Nephron progenitor cell (in vitro differentiated cells): ENCODE measurements around the gene GSTM4.

Experiments used
- DNase-seq: peaks from one replicate; pipeline ENCODE4 v3.0.0; 2021
- H3K27ac Mint-ChIP-seq: 2 replicates; pipeline ENCODE4 v1.8.0; 2021; ENCODE audit warnings: mild to moderate bottlenecking, moderate library complexity, mixed read lengths
- H3K27me3 Mint-ChIP-seq: 2 replicates; pipeline ENCODE4 v1.8.0; 2021; ENCODE audit warnings: mild to moderate bottlenecking, low read depth, mixed read lengths; ENCODE audit not compliant: poor library complexity
- H3K36me3 Mint-ChIP-seq: 2 replicates; pipeline ENCODE4 v1.8.0; 2021; ENCODE audit warnings: low read depth, mixed read lengths
- H3K4me1 Mint-ChIP-seq: 2 replicates; pipeline ENCODE4 v1.8.0; 2021; ENCODE audit warnings: mixed read lengths
- H3K4me3 Mint-ChIP-seq: 2 replicates; pipeline ENCODE4 v1.8.0; 2021; ENCODE audit warnings: mild to moderate bottlenecking, moderate library complexity, mixed read lengths
- H3K9me3 Mint-ChIP-seq: 2 replicates; pipeline ENCODE4 v1.8.0; 2021; ENCODE audit warnings: mild to moderate bottlenecking, moderate library complexity, mixed read lengths
- CTCF ChIP-seq: fragments of 200-600 bp; sonication (generic); IDR thresholded peaks from 2 replicates; pipeline ENCODE4 v1.5.0; 2021; ENCODE audit warnings: antibody characterized with exemption

The GSTM4 gene

GRCh38 chr1:109615879-109616278 lies 40.0 kb upstream of the GSTM4 start:
- Mint-ChIP-seq H3K27ac (peak overlapping the region; percentile 9), H3K9me3 (no peaks in the 10 kb centered on the region), H3K4me3 (no peak overlapping the region), H3K4me1 (peaks cover 72% of the 10 kb centered on the region), H3K27me3 (peaks cover 8% of the 10 kb centered on the region), H3K36me3 (no peaks in the 10 kb centered on the region)
- DNase-seq, result no peak
- no peak for TF ChIP-seq CTCF

DNA sequence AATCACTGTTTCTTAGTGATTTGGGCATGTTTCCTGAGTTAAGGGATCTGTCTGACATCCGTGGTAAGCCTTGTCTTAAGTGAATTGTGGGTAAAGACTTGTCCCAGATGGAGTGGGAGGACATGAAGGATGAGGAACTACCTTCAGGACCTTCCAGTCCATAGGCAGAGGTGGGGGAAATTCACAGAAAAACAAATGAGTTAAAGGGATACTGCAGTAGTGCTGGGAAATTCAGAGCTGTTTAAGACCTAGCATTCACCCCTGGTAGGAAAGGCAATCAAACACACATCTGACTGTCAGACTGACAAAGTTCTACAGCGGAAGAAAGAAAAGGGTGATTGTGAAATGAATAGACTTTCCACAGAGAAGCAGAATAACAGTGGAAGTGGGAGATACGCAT lies 39.5 kb upstream of the GSTM4 start:
- peak overlapping the region; percentile 0 for H3K4me3 Mint-ChIP-seq
- H3K4me1 Mint-ChIP-seq, result peaks cover 71% of the 10 kb centered on the region
- H3K36me3 Mint-ChIP-seq, result no peaks in the 10 kb centered on the region

DNA sequence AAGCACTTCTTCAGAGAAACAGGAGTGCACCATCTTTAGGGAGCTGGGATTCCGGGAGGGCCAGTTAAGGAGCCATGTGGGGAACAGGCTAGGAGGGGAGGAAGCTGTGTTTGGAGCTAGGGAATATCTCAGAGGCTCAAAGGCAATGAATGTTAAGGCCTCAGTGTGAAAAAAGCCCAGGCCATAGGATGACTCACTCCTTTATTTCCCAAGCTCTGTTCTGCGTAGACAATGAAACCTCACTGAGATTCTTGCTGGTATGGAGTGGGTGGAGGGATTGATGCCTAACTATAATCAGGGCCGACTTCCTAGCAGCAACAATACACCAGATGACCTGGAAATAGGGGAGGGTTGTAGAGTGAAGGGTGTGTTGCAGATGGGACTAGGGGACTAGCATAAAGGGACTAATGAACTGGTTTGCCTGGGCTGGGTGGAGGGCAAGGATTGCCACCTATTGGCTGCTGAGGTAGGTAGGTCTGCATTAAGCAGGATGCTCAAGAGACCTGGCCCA lies 38.6 kb upstream of the GSTM4 start:
- DNase-seq, result no peak
- peak overlapping the region; percentile 60 for H3K27ac Mint-ChIP-seq
- no peaks in the 10 kb centered on the region for H3K36me3 Mint-ChIP-seq
- no peak overlapping the region for H3K4me3 Mint-ChIP-seq
- H3K27me3 Mint-ChIP-seq, result peaks cover 8% of the 10 kb centered on the region
- peaks cover 71% of the 10 kb centered on the region for H3K4me1 Mint-ChIP-seq
- H3K9me3 Mint-ChIP-seq, result no peaks in the 10 kb centered on the region
- no peak for TF ChIP-seq CTCF

More for the DNA sequence above, 39.5 kb upstream of the GSTM4 start:
- TF ChIP-seq CTCF, result no peak
- Mint-ChIP-seq H3K9me3 (no peaks in the 10 kb centered on the region), H3K27ac (peak overlapping the region; percentile 20), H3K27me3 (peaks cover 8% of the 10 kb centered on the region)
- DNase-seq, result no peak

DNA sequence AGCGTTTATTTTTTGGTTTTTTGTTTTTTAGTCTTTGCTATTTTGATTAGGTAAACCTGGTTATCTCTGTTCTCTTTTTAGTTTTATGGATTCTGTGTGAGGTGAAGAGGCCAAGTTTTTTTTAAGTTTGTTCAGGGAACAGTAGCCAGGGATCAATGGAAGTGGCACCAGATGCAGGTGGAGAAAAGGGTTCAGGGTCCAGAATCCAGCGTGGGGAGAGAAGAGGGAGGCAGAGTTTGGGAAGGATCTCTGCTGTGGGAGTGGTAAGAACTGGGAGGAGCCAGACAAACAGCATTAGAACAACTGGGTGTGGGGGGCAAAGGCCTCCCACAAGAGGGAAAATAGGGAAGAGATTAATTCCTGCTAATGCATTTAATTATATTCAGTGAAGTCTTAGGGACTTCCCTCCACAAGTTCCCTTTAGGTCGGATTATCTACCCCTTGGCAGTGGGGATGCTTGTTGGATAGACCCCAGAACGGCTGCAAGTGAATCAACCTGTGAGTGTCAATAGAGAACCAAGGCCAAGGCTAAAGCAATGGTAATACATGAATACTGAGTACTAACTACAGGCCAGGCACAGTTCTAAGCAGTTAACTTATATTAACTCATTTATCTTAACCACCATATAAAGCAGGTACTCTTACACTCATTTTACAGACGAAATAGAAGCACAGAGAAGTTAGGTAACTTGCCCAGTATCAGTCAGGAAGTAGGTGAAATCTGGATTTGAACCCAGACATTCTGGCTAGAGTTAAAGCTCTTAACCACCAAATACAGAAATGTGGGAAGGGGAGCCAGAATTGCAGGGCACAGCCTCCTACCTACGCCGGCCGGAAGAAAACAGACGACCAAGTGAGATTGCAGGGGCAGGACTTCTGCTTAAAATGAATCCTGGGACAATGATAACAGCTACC lies 37.0 kb upstream of the GSTM4 start:
- no peak for TF ChIP-seq CTCF
- DNase-seq, result no peak
- H3K36me3 Mint-ChIP-seq, result no peaks in the 10 kb centered on the region
- H3K27ac Mint-ChIP-seq, result no peak overlapping the region
- H3K27me3 Mint-ChIP-seq, result peaks cover 3% of the 10 kb centered on the region
- H3K4me3 Mint-ChIP-seq, result peak overlapping the region; percentile 95
- no peaks in the 10 kb centered on the region for H3K9me3 Mint-ChIP-seq
- peaks cover 73% of the 10 kb centered on the region for H3K4me1 Mint-ChIP-seq

DNA sequence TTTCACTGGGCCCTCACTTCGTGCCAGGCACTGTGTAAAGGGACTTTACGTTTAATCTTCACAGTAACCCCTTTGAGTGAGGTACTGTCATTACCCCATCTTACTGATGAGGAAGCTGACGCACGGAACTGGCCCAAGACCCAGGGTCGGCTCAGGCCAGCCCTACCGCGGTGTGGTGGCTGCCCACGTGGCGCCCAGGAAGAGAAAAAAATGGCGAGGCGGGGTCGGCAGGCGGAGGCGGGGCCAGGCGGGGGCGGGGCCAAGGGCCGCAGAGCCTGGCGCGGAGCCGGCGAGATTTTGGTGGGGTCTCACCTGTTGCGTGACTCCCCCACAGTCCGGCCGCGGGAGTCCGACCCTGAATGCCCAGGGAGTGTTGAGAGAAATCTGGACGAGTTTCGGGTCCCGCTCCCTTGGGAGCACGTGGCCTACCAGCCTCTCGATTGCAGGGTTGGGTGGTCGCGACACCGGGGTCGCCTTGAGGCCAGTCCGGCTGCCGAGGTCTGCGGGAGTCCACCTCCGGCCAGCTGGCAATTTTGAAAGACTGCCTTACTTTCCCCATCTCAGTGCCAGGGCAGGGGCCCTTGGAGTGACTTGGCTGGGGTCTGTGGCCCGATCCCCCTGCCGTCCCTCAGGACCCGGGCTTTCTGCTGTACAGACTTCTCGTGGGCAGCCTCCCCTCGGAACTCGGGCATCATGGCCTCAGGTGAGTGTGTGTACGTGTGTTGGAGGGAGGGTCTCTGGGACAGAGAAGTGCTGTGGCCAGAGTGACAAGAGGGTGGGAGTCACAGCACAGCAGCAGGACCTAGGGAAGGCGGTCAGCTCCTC lies 36.1 kb upstream of the GSTM4 start, which contains the start of the genes AMPD2 and GNAT2:
Gene AMPD2 (plus strand): TSS at position 262 of the 825 bp plus-strand sequence. CDS start 1,339 bp downstream, outside the sequence.
Gene GNAT2 (minus strand): TSS at position 41 of the 825 bp plus-strand sequence. CDS start 6,746 bp downstream, outside the sequence.
- no peaks in the 10 kb centered on the region for H3K36me3 Mint-ChIP-seq
- peaks cover 2% of the 10 kb centered on the region for H3K27me3 Mint-ChIP-seq
- peaks cover 81% of the 10 kb centered on the region for H3K4me1 Mint-ChIP-seq
- no peaks in the 10 kb centered on the region for H3K9me3 Mint-ChIP-seq
- H3K27ac Mint-ChIP-seq, result peak within 1 kb of the TSS; percentile 98
- TF ChIP-seq CTCF, result no peak
- H3K4me3 Mint-ChIP-seq, result peak within 1 kb of the TSS; percentile 95
- peak; percentile 77 for DNase-seq
